ENCODE data around the gene HM13.

- no peak for TF ChIP-seq EZH2phosphoT487 (IDR thresholded peaks at IDR 0.05; ENCODE audit: borderline replicate concordance)
- TF ChIP-seq CTCF (IDR thresholded peaks at IDR 0.05 in 2 of 3, conservative IDR thresholded peaks at IDR 0.05 in 1 of 3; ENCODE audit: borderline replicate concordance in 1 of 3, insufficient read depth in 1 of 3, low read depth in 2 of 3, low read length in 2 of 3), result no peak; a peak in 1 of 6 replicates
- no peak for TF ChIP-seq ATF3 (IDR thresholded peaks at IDR 0.05)
- TF ChIP-seq EZH2 (IDR thresholded peaks at IDR 0.05), result no peak
- no peak for TF ChIP-seq MAX (IDR thresholded peaks at IDR 0.05)
Observed at GRCh38 chr20:31567380-31567720, 53.1 kb downstream of the HM13 start.

All from HCT116 (cell line).